ENCODE data around the gene RALGAPA2.

GRCh38 chr20:20546402-20546801, 166.0 kb downstream of the RALGAPA2 start:
- TF ChIP-seq CTCF (IDR thresholded peaks at IDR 0.05) = no peak
- TF ChIP-seq POLR2A (IDR thresholded peaks at IDR 0.05) = no peak

Data from tibial nerve (tissue), 3 donors.